NCI-H526 (cell line): ENCODE results near the gene ATP2B1.

Source experiments
- DNase-seq, 2 experiments: peaks; one replicate each; lab custom pipeline; 2025; lab: John Stamatoyannopoulos, UW

The ATP2B1 gene

DNA sequence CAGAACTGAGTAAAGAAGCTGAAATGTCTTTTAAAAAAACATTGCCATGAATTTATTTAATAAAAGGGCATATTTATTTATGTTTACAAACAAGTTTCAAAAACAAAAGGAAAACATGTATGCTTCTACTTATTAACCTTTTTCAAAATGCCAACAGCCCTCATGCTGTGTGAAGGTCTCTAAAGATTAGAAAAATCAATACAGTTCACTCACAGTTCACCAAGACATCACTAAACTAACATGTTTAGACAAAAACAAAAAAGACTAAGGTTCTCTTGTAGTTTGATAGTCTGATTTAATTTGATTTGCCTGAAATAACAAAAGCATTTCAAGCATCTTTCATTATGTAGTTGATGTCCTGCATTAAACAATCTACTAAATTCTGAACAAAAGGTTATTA, 118.9 kb downstream of the ATP2B1 start:
- DNase-seq: no peak

DNA sequence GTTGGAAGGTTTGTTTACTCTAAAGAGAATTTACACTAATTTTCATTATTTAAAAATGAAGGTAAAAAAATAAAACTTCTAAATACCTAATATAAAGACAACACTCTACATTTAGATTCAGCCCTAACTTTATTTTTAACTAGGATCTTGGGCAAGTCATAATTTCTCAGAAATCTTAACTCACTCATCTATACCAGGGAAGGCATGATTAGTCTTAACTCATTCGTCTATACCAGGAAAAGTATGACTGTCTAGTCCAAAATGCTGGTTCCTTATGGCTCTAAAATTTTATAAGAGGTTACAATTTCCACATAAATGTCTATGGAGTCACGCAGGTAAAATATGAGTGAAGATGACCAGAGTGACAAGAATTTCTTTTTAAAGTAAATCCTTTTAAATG, 130.1 kb downstream of the ATP2B1 start:
- no peak for DNase-seq

DNA sequence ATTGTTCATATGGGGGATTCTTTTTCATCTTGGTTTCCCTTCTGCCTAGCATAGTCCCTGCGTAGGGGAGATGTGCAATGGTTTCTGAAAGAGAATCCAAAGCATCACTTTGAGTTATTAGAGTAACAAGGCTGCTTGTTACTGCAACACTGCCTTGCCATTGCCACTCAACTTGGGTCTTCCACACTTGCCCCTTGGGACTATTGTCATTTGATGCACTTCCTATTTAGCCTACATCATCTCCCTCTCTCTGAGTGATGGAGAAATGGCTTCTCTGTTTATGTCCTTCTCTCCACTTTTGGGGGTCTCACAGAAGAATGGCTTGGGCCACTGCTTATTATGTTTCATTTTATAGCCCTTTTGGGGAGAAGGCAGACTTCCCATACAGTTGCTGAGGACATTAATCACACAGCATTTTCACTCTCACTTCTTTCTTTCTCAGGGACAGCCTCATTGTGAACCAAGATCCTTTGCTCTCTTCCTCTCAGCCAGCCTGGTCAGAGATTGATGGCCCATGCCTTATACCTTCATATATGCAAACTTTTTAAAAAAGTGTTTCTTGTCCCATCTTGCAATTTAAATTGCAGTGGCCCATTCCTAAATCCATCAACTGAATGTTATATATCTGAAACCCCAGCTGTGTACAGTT, 131.9 kb downstream of the ATP2B1 start:
- DNase-seq: no peak

DNA sequence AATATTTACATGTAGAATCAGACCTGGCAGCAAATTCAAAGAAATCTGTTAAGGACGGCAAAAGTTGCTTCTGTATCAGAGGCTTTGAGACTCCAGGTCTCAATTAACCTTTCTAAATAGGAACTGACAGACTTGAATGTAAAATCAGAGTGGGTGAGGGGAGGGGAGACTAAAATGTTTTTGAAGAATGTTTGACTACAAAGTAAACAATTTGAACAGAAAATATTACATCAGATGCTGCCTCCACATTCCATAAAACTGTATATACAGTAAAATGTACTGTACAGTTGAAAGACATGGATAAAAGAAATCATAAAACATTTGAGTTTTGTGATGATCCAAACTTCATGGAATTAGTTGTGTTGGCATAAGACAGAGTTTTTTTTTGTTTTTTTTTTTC, 133.3 kb downstream of the ATP2B1 start:
- no peak for DNase-seq

DNA sequence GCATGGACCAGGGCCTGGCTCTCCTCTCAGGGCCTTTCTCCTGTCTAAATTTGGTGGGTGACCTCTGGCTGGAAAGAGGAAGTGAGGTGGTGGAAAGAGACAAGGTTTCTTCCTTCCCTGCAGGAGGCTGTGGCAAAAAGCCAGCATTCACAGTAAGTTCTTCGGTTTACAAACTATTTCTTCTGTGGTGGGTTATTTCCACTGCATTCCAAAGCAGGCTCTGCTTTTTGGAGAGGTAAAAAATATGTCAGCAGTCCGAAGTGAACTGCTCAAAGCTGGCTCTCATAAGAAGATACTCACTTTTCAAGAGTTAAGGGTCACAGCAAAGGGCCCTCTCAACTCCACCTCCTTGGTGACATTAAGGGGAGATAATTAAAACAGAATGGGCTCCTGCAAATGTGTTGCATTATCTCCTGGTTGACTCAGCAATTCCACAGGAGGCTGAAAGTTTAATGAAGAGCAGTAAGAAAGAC, 133.9 kb downstream of the ATP2B1 start:
- DNase-seq: no peak

DNA sequence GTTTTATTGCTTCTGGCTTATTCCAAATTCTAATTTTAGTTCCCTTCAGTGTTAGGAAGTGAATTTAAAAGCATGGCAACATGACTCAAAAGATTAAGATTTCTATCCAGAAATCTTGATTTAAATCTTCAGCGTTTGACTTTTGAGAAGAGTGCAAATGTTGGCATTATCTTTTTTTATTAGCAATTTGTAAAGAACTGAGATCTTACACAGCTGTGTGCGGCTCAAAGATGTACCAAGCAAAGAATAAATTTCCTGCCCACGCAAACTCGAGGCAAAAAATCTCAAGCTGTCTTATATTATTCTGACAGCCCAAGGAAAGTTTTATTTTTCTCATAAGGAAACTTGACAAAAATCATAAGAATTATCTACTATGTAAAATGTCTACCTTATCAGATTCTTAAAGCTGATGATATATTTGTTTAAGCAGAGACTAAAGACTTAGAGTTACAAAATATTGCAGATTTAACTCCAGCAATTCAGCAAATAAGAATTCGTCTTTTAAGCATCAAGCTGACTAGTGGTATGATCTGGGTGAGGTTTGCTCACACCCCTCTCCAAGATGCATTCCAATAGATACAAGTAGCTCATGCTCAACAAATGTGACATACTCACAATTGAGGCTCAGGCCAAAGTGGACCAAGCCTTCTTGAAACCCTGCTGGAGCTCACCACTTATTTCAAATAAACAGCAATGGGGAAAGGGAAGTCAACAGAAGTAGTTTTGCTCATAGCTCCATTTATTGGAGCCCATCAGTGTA, 135.4 kb downstream of the ATP2B1 start:
- no peak for DNase-seq

DNA sequence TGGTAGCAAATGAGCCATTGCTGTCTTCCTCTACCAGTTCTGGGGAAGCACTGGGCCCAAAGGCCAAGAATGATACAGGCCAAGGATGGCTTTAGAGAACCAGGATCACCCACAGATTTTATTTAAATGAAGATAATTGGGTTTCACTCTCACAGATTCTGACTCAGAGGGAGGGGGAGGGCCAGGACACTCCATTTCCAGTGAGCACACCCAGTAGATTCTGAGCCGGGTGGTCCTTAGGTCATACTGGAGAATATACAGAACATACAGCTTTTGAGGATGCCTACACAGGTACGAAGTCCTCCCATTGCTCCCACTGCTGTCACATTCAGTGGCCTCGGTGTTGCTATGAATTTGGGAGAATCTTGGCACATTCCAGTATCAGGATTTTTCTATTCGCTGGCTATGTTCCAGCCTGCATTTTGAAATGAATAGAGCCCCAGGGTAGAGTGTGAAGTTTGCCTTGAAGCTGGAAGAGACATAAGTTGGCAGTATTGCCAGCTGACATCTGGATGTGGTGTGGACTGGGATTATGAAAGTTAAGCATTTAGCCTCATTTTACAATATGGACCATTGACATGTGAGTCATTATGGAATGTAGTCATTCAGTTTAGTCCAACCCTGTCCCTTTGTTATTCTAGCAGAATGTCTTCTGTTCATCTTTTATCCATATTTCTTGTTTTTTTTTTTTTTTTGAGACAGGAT, 137.0 kb downstream of the ATP2B1 start:
- no peak for DNase-seq

DNA sequence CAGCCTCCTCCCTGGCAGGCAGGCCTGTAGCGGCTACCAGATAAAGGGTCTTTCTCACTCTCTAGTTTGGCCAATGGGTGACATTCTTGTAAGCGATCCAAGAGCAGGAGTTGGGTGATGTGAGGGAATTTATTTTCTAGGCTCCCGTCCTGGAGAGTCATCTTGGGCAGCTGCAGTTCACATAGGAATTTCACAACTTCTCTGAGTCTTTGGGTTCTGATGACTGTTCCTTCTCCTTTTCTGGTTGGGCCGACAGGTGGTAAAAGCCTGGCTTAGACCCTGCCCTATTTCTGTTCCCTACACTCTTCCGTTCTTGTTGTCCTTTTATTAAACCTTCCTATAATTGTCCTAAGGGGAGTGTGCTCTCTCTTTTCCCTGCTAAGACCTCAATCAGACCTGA, 140.2 kb downstream of the ATP2B1 start:
- DNase-seq: no peak

DNA sequence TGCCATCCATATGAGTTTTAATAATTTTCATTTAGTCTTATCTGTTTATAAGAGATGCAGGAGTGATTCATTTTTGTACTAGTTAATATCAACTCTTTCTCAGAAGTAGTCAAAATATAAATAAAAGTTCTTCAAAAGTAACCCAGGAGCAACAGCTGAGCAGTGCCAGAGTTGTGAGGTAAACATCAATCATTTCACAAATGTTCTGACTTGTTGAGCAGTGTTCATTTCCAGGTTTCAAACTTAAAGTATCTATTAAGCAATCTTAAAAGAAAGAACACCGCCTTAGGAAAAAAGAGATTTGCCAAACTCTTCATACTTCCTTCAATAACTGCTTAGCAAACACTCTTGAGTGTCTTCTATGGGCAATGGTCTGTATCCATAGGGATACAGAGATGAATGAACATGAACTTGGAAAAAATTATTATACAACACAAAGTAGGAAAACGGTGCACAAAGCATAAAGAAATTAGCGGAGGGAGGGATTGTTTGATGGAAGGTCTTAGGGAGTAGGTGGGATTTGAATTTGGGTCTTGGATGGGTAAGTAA, 140.9 kb downstream of the ATP2B1 start:
- no peak for DNase-seq

DNA sequence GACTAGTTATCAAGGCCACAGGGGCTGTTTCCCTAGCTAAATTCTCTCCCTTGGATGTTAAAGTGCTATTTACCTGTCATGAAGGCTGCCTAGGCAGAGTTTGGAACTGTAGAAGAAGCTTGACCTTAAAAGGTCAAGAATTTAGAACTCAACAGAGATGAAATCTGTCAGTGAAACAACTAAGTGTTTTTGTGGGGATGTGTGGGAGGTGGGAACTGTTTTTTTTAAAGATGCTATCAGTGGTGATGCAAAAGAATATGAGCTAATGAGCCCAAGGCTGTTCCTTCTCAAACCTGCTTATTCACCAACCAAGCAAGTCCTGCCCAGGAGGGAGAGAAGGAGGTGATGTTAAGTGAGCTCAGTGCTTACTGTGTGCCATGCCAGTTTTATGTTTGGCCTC, 142.0 kb downstream of the ATP2B1 start:
- no peak for DNase-seq

DNA sequence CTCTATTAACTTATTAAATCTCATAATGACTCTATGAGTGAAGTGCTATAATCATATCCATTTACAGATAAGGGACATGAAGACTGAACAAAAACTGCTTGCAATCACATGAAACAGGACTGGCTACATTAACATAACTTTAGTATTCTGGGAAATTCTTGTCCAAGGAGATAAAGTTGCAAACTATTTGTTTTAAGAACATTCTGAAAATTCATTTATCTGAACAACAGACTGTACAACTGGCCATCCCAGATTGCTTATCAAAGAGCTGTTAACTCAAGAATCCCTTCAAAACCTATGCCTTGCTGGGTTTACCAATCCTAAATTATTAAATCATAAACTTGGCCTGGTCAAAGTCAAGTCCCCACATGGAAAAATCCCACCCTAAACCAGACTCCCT, 143.6 kb downstream of the ATP2B1 start:
- DNase-seq: no peak

DNA sequence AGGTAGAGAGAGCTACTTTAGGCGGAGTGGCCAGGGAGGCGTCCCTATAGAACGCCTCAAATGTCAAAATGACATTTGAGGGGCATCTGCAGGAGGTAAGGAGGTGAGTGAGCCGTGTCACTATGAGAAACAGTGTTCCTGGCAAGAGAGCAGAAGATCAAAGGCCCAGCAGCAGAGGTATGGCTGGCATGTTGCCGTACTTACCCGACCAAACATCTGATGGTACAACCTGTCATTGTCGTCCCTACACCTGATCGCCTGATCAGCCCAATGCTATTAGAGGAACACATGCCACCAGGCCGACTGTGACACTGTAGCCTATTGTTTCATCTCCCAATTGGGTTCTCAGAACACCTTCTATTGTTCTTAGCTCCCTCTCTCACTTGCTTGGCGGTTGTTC, 148.9 kb downstream of the ATP2B1 start:
- DNase-seq: no peak

DNA sequence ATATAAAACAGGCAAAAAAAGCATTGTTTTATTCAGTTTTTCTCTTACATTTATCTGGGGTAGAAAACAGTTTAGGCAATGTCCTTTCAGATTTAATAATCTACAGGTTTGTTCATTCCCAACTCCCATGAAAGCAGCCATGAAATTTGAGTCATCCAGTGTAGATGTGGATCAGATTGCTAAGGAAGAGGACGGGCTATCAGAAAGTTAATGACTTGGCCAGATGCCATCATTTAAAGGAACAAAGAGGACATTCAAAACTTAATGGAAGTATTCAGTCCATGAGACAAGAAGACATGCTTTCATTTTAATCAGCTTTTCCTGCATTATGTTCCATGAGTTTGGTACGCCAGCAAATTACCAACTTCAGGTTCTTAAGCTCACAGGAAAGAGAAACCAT, 151.7 kb downstream of the ATP2B1 start:
- DNase-seq: peak; percentile 23 to 42

DNA sequence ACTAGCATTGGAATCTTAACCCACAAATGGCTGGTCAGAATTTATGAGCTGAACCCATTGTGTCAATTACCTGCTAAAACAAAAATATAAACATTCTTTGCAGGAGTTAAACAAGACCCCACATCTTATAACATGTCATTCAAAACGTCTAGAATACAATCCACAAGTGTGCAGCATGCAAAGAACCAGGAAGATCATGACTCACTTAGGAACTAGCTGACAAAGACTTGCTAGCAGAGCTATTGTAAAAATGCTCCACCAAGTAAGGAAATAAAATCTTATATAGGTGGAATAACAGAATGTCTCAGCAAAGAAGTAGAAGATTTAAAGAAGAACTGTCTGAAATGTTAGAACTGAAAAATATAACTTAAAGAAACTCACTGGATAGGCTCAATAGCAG, 156.3 kb downstream of the ATP2B1 start:
- no peak for DNase-seq

DNA sequence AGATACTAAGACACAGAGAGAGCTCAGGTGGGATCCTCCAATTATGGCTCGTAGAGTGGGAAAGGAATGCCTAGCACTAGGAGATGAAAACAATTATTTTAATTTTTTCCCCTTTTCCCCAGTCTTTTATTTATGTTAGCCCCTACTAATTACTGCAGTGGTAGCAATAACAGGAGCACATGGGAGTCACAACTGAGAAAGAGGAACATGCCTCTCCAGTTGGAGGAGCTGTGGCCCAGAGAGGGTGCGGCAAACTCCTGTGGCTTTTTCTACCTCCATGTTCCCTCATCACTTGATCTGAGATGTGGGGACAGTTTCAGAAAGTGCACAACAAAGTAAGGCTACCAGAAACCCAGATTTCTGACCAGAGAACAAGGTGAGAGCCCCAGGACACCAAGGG, 156.9 kb downstream of the ATP2B1 start:
- no peak for DNase-seq

DNA sequence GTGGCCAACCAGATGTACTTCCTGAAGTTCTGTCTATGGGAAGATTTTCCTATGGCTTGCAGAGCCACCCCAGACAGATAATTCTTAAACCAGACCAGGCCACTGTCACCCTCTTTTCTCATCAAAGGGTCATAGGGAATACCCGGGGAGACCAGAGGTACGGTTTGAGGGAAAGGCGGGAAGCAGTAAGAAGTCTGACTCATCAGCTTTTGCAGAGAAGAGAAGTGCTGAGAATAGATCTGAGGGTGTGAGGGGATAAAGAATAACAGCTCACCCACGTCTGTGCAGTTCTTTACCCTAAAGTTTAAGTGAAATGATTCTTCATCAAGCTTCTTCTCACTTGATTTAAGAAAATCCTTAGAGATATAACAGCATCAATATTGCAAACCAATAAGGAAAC, 161.5 kb downstream of the ATP2B1 start:
- DNase-seq: no peak

DNA sequence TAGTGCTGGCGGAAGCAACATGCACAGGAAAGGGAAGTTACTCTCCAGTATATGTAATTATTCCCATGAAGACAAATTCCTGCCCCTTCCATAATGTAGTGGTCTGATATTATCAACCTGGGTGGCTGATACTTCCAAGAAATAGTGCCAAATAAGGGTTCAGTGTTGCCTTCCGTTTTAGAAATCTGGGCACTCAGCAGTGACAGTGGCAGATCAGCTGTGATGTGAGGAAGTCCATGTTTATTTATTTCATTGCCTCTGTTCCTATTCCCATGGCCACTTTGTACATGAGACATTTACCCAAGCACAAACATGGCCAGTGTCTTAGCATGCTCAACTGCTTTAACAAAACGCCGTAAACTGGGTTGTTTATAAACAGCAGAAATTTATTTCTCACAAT, 162.5 kb downstream of the ATP2B1 start:
- DNase-seq: no peak

DNA sequence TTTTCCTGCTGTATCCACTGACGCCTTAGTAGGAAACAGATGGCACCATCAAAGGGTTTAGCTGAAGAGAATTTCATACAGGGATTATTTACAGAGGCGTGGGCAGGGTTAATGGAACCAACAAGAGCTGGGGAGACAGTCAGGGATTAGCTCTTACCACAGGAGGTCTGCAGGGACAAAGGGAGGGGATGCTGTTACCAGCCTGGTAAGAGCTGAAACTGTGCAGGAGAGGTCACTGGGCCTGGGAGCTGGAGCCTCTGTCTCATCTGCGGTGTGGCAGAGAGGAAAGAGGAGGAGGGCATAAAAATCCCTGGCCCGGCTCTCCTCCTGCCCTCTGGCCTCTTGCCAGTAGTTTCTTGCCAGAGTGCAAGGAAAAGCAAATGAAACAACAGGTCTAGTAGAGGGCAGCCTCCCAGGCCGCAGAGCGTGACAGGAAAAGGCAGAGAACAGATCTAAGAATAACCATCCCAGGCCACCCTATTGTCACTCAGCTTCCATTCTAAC, 163.9 kb downstream of the ATP2B1 start:
- DNase-seq: no peak

DNA sequence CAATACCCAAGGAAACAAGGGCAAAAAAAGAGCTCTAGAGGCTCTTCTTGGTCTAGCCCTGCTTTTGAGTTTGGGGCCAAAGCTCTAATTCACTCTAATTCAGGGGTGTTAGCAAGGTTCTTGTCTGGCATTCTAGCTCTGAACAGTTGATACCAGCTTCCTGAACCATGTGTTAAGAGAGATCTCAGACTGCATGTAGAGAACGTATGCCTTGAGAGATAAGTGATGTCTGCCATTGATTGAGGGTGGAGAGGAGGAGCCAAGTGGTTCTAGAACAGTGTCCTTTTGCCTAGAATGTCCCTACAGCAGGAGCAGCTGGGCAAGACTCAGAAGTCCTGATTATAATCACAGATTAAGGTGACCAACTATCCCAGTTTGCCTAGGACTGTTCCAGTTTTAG, 164.6 kb downstream of the ATP2B1 start:
- DNase-seq: no peak

DNA sequence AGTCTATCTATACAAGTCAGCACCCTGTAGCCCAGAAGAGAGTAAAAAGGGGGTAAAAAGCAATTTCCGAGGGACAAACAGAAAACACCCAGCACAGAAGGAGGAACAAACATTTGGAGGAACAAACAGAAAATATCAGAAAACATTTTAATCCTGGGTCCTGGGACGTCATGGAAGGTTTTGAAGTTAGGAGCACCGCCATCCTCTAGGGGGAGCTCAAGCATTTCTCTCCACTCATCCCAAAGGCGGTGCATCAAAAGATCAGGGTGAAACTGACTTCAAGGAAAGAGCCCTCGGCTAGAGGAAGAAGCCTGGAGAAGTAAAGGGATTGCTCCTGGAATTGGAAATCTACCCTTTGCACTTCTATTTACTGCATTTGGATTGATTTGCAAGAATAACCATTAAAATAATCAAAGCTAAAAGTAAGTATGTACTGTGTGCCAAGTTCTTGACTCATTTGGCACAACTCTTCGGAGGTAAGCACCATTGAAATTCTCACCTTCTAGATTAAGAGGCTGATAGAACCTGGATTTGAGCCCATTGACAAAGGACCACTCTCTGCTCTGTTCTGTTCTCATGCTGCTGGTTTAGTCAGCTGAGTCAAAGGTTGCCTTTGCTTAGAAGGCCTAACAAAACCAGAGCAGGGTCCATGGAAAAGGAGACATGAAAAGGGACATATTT, 165.6 kb downstream of the ATP2B1 start:
- DNase-seq: peak; percentile 6 to 86

DNA sequence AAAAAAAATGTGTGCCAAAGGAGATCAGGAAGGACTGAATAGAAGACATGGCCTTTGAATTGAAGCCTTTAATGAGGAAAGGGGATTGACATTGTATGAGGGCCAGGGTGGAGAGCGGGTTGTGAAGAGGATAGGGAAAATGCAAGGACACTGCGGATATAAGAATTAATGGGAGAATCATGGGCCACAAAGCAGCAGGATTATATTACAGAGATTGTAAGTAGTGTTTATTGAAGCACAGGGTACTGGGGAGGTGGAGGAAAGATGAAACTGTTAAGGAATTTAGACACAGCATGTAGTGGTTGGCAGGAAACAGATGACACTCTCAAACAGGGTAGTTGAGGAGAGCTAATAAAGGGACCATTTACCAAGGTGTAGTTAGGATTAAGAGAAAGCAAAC, 166.4 kb downstream of the ATP2B1 start:
- no peak for DNase-seq

DNA sequence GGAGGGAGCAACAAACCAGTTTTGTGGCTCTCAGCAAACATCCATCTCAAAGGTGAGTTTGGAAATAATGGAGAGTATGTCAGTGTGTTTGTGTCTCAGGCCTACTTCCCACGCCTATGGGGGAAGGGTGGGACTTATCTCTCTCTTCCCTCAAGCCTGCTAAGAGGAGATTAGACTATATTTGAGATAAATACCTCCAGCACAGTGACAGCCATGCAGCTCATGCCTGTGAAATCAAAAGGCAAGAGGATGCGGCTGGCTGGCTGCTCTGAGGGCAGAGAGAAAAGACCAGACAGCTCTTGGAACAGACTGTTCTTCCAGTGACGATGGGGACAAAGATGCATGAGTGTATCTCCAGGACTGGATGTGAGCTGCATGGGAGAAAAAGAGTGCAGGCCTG, 168.1 kb downstream of the ATP2B1 start:
- DNase-seq: no peak
